GF-D8 (cell line): ENCODE measurements around the gene MPHOSPH8.
A peak's percentile ranks its signal among the peaks of the same experiment; 100 is the strongest.

Source experiments
- DNase-seq: peaks from one replicate; lab custom pipeline; 2025; lab: John Stamatoyannopoulos, UW

Gene MPHOSPH8, protein sequence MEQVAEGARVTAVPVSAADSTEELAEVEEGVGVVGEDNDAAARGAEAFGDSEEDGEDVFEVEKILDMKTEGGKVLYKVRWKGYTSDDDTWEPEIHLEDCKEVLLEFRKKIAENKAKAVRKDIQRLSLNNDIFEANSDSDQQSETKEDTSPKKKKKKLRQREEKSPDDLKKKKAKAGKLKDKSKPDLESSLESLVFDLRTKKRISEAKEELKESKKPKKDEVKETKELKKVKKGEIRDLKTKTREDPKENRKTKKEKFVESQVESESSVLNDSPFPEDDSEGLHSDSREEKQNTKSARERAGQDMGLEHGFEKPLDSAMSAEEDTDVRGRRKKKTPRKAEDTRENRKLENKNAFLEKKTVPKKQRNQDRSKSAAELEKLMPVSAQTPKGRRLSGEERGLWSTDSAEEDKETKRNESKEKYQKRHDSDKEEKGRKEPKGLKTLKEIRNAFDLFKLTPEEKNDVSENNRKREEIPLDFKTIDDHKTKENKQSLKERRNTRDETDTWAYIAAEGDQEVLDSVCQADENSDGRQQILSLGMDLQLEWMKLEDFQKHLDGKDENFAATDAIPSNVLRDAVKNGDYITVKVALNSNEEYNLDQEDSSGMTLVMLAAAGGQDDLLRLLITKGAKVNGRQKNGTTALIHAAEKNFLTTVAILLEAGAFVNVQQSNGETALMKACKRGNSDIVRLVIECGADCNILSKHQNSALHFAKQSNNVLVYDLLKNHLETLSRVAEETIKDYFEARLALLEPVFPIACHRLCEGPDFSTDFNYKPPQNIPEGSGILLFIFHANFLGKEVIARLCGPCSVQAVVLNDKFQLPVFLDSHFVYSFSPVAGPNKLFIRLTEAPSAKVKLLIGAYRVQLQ

DNA sequence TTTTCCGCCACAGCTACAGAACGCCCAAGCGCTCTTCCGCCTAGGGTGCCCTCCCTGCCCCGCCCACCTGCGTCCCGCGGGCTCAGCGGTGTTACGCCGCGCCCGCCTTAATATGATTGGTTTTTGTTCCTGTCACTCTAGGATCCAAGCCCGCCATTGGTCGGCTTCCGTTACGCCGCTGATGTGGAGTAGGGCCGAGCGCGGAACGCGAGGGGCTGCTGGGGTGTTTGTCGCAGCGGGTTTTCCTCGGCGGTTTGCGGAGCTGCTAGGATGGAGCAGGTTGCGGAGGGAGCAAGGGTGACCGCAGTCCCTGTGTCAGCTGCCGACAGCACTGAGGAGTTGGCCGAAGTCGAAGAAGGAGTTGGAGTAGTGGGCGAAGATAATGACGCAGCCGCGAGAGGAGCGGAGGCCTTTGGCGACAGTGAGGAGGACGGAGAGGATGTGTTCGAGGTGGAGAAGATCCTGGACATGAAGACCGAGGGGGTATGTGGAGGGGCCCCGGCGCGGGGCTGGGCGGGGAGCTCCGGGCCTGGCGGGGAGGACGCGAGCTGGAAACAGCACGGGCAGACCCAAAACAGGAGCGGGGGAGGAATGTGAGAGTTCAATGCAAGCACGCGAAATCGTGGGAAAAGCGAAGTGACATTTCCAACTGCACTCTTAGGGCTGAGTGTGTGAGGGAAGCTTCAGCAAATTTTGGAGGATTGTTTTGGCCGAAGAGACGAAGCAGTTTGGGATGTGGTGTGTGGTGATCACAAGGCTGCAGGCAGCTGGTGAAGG, at the start of gene MPHOSPH8:
Gene MPHOSPH8, plus strand, starts transcription at position 181 of the 777 bp plus-strand sequence. Its CDS starts 90 bp downstream, at position 271.
- DNase-seq, result peak; percentile 94

GRCh38 chr13:19586904-19587634, 46.4 kb upstream of the MPHOSPH8 start:
- DNase-seq, result peak; percentile 94

DNA sequence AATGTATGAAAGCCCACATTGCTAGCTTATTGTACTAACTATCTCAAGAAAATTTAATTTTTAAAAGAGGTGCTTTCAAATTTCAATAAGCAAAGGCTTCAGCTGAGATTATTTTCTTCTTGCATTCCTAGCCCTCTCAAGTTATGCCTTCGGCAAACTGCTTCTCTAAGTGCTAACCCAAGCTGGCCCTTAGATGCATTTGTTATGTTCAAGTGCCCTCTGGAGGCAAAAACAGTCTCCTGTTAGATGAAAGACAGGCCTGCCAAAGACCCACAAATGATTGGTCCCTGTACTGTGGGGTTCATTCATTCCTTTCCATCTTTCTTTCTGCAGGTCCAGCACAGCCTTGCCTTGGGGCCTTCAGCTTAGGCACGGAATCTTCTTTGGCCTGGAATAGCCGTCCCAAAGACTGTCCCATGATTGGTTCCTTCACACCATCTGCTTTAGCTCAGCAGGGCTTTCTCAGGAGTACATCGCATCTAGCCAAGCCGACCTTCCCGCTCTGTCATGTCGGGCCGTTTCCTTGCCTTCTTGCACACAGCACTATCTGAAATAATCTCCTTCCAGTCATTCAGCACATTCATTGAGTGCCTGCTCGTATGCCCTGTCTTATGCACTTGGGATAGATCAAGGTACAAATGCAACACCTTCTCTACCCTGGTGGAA, 45.7 kb upstream of the MPHOSPH8 start:
- peak; percentile 73 for DNase-seq

DNA sequence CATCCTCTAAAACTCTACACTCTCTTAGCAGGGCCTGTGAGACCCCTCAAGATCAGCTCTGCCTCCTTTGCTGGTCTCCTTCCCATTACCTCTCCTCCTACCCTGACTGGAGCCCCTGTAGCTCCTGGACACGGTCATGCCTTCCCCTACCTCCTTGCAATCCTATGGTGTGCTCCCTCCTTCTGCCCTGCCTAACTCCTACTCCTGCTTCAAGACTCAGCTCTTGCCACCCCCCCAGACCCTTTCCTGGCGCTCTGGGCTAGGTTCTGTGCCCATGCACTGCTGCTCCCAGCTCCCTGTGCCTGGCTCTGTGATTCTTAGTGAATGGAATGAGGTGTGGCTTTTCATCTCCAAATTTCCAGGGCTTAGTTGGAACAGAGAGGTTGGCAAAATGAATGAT, 44.1 kb upstream of the MPHOSPH8 start:
- no peak for DNase-seq

DNA sequence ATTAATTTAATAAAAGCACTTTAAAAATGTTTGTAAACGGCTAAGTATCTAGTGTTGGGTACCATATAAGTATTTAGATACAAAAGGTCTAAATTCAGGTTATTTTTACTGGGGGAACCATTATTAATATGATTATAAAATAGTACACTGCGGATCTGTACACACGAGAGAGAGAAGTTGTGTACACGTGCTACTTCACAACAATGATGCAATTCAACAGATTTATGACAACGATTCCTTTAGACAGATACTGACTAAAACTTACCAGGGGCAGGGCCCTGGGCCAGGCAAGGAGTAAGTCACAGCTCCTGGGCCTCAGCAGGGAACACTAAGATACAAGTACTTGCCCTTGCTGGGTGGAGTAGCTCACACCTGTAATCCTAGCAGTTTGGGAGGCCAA, 43.0 kb upstream of the MPHOSPH8 start:
- no peak for DNase-seq

DNA sequence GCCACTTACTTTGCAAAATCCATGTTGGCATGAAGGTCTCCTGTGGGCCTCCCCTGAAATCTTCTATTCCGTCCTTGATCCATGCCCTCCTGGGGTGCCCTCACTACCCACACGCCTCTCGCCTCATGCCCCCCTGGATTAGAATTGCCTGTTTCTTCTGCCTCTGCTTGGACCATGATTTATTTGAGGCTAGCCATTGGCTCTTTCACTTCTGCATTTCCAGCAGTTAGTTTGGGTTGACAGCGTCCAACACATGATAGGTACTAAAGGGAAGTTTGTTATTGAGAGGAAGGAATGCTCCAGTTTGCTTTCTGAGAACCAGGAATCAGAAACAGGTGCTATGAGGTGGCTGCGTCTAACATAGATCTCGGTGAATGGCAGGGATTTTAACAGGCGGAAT, 41.6 kb upstream of the MPHOSPH8 start:
- no peak for DNase-seq

- DNase-seq, result no peak
These were observed 40.7 kb upstream of the MPHOSPH8 start for GRCh38 chr13:19592657-19593180.

GRCh38 chr13:19596086-19596485, 37.4 kb upstream of the MPHOSPH8 start:
- no peak for DNase-seq

DNA sequence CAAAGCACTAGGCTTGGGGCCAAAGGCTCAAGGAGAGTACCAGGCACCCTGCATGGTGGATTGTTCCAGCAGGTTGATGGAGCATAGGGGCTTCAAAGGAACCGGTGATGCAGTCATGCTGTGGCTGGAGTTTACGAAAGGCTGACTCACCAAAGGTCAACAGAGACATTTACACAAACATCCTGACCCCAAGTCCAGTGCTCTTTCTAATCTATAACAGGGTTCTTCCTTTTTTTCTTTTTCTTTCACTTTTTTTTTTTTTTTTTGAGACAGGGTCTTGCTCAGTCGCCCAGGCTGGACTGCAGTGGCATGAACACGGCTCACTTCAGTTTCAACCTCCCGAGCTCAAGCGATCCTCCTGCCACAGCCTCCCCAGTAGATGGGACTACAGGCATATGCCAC, 36.5 kb upstream of the MPHOSPH8 start:
- no peak for DNase-seq

GRCh38 chr13:19597523-19597922, 35.9 kb upstream of the MPHOSPH8 start:
- DNase-seq, result no peak

GRCh38 chr13:19601749-19602725, 31.4 kb upstream of the MPHOSPH8 start:
- DNase-seq, result peak; percentile 28

- no peak for DNase-seq
These were observed 29.2 kb upstream of the MPHOSPH8 start for GRCh38 chr13:19604306-19604705.

DNA sequence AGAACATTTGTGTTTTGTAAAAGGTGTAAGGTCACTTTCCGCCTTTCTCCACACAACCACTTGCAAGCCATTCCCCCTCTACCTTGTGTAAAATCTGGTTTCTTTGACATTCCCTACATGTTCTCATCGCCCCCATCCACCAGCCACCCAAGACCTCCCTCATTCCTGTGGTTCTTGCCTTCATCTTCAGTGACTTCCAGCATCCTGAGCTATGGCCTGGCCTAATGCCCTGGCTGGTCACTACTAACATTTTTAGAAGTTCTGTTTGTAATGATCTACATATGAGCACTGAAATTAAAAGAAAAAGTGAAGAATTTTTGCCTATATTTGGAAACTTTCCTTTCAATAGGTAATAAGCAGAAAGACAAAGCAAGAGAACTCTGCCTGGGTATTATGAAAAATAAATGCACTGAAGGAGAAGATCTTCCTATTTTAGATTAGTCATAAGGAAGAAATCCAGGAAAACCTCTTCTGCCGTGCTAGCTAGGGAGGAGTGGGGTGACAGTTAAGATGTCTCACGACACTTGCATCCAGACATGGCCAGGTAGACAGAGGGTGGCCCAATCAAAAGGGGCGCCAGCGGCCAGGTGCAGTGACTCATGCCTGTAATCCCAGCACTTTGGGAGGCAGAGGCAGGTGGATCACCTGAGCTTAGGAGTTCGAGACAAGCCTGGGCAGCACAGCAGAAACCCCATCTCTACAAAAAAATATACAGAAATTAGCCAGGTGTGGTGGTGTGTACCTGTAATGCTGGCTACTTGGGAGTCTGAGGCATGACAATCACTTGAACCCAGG, 28.1 kb upstream of the MPHOSPH8 start:
- DNase-seq, result no peak

- DNase-seq, result no peak
These were observed 27.3 kb upstream of the MPHOSPH8 start for GRCh38 chr13:19606152-19606551.

DNA sequence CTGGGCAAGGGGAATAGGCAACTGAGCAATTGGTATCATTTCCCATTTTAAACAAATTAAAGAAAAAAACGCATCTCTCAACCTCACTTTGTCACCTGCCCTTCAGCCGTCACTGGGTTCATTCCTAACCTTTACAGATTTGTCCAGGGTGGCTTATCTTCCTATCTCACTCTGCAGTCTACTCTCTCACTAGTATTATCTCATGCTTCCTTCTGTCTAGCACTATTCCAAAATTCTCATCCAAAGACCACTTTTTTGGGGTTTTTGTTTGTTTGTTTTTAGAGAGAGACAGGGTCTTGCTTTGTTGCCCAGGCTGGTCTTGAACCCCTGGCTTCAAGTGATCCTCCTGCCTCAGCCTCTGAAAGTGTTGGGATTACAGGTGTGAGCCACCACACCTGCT, 26.7 kb upstream of the MPHOSPH8 start:
- DNase-seq, result no peak

DNA sequence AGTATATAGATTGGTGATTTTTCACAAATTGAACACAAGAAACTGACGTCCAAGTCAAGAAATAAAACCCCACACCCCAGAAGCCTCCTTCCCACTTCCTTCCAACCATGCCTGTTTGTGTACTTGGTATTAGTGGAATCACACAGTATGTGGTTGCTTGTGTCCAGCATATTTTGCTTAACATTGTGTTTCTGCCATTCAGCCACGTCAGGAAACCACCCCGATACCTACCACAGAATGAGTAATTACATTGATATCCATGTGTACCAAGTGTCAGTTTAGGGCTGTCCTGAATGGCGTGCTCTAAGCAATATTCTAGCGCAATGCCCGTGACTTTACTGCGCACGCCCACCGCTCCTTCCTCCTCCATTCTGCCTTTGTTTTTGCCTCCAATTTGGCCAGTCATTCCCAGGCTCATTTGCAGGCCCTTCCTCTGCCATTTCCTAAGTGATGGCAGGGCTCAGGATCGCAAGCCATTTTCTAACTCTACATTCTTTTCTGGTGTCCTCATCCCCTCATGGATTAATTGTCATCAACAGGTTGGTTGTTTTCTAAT, 25.9 kb upstream of the MPHOSPH8 start:
- no peak for DNase-seq

GRCh38 chr13:19618977-19619376, 14.5 kb upstream of the MPHOSPH8 start:
- DNase-seq, result peak; percentile 12

DNA sequence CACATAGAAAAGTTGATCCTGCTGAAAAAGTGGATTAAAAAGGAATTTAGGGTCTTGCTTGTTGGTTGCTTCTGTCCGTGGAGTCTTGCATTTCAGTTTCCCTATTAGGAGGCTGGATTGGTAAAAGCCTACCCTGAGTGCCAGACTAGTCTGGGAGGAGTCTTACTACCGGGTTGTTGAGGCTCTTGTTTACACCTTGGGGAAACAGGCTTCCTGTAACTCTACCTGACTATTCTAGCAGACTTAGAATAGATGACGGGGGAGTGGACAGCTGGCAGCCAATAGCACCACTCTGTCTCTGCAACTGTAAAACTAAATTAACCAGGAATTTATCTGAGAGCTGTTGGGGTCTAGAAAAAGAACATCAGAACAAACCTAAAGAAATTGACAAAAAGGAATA, 11.3 kb upstream of the MPHOSPH8 start:
- no peak for DNase-seq
